Parathyroid adenoma (tissue), 2 donors: ENCODE measurements around the gene MLX.

Experiments used
- H2AFZ ChIP-seq: fragments of 300-600 bp; sonication (generic); one replicate; pipeline ENCODE4 v1.7.0; 2017; ENCODE audit warnings: antibody characterized with exemption, mild to moderate bottlenecking
- H3K27ac ChIP-seq: fragments of 300-600 bp; sonication (generic); one replicate; pipeline ENCODE4 v1.7.0; 2017
- H3K27me3 ChIP-seq: fragments of 300-600 bp; sonication (generic); one replicate; pipeline ENCODE4 v1.7.0; 2017; ENCODE audit warnings: low read length; ENCODE audit not compliant: control insufficient read depth, insufficient read depth
- H3K36me3 ChIP-seq: fragments of 300-600 bp; sonication (generic); one replicate; pipeline ENCODE4 v1.7.0; 2017; ENCODE audit warnings: low read length; ENCODE audit not compliant: control insufficient read depth, insufficient read depth
- H3K4me1 ChIP-seq: fragments of 300-600 bp; sonication (generic); one replicate; pipeline ENCODE4 v1.7.0; 2017; ENCODE audit warnings: control low read depth
- H3K4me2 ChIP-seq: fragments of 300-600 bp; sonication (generic); one replicate; pipeline ENCODE4 v1.7.0; 2017; ENCODE audit warnings: low read length
- H3K4me3 ChIP-seq: fragments of 300-600 bp; sonication (generic); one replicate; pipeline ENCODE4 v1.7.0; 2017; ENCODE audit warnings: low read depth, low read length
- H3K79me2 ChIP-seq: fragments of 300-600 bp; sonication (generic); one replicate; pipeline ENCODE4 v1.7.0; 2017; ENCODE audit warnings: control low read depth
- H3K9ac ChIP-seq: fragments of 300-600 bp; sonication (generic); one replicate; pipeline ENCODE4 v1.7.0; 2017; ENCODE audit warnings: mild to moderate bottlenecking
- H3K9me3 ChIP-seq: fragments of 300-600 bp; sonication (generic); one replicate; pipeline ENCODE4 v1.7.0; 2017; ENCODE audit warnings: low read length; ENCODE audit not compliant: control insufficient read depth
- CTCF ChIP-seq: fragments of 300-600 bp; sonication (generic); IDR thresholded peaks from one replicate; pipeline ENCODE4 v1.7.0; 2017; ENCODE audit warnings: antibody characterized with exemption, mild to moderate bottlenecking
- donor health status: primary hyperparathyroidism.

The MLX gene

DNA sequence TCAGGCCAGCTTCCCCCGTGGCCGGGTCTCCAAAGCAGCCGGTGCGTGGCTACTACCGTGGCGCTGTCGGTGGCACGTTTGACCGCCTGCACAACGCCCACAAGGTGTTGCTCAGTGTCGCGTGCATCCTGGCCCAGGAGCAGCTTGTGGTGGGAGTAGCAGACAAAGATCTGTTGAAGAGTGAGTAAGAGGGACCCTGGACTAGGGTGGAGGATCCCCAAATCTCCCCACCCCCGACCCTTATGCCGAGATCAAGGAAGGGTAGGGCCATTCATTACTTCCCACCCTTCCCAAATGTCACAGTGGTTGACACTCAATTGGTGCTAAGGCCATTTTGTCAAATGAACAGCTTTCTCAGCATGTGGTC lies 3.8 kb upstream of the MLX start:
- H3K4me2 ChIP-seq = peak overlapping the region; percentile 91
- no peak overlapping the region for H3K27ac ChIP-seq
- peak overlapping the region; percentile 81 for H3K4me3 ChIP-seq
- no peaks in the 10 kb centered on the region for H3K36me3 ChIP-seq
- no peaks in the 10 kb centered on the region for H3K27me3 ChIP-seq
- peaks cover 24% of the 10 kb centered on the region for H3K4me1 ChIP-seq
- no peak overlapping the region for H2AFZ ChIP-seq
- H3K9ac ChIP-seq = peak overlapping the region; percentile 56
- no peak for TF ChIP-seq CTCF
- H3K79me2 ChIP-seq = peaks cover 29% of the 10 kb centered on the region
- no peaks in the 10 kb centered on the region for H3K9me3 ChIP-seq

- H3K4me3 ChIP-seq = peak overlapping the region; percentile 81
- H3K9me3 ChIP-seq = no peaks in the 10 kb centered on the region
- H3K27me3 ChIP-seq = no peaks in the 10 kb centered on the region
- H3K27ac ChIP-seq = no peak overlapping the region
- peak overlapping the region; percentile 91 for H3K4me2 ChIP-seq
- H3K36me3 ChIP-seq = no peaks in the 10 kb centered on the region
- H3K79me2 ChIP-seq = peaks cover 29% of the 10 kb centered on the region
- no peak overlapping the region for H3K9ac ChIP-seq
- H2AFZ ChIP-seq = no peak overlapping the region
- no peak for TF ChIP-seq CTCF
- H3K4me1 ChIP-seq = peaks cover 24% of the 10 kb centered on the region
These were observed 3.4 kb upstream of the MLX start for GRCh38 chr17:42563543-42563942.

DNA sequence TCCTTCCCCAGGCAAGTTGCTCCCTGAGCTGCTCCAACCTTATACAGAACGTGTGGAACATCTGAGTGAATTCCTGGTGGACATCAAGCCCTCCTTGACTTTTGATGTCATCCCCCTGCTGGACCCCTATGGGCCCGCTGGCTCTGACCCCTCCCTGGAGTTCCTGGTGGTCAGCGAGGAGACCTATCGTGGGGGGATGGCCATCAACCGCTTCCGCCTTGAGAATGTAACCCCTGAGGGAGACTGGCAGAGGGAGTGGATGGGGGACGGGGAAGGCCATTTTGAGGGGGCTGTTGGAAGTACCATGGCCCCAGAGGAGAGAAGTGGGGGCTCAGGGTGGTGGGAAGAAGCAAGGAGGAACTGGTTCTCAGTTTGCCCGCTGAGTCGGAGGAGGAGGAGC lies 3.0 kb upstream of the MLX start:
- H3K27ac ChIP-seq = no peak overlapping the region
- no peak overlapping the region for H3K9ac ChIP-seq
- peaks cover 24% of the 10 kb centered on the region for H3K4me1 ChIP-seq
- H3K27me3 ChIP-seq = no peaks in the 10 kb centered on the region
- no peaks in the 10 kb centered on the region for H3K9me3 ChIP-seq
- H2AFZ ChIP-seq = no peak overlapping the region
- H3K36me3 ChIP-seq = no peaks in the 10 kb centered on the region
- H3K79me2 ChIP-seq = peaks cover 29% of the 10 kb centered on the region
- peak overlapping the region; percentile 91 for H3K4me2 ChIP-seq
- peak overlapping the region; percentile 81 for H3K4me3 ChIP-seq
- no peak for TF ChIP-seq CTCF

GRCh38 chr17:42564815-42565522 lies 1.9 kb upstream of the MLX start:
- Histone ChIP-seq H3K9ac (no peak overlapping the region), H3K4me1 (peaks cover 24% of the 10 kb centered on the region), H2AFZ (no peak overlapping the region), H3K36me3 (no peaks in the 10 kb centered on the region), H3K79me2 (peaks cover 29% of the 10 kb centered on the region), H3K4me2 (no peak overlapping the region), H3K4me3 (no peak overlapping the region), H3K9me3 (no peaks in the 10 kb centered on the region), H3K27ac (no peak overlapping the region), H3K27me3 (no peaks in the 10 kb centered on the region)
- no peak for TF ChIP-seq CTCF
